Left kidney (tissue), 2 donors: ENCODE results near the gene ZNF277. TPM values are rescaled to one million over a fixed set of nuclear protein-coding genes. Genes with fewer than 3 reads are reported as not detected.
A peak's percentile ranks its signal among the peaks of the same experiment; 100 is the strongest.

Source experiments
- DNase-seq: peaks from one replicate; pipeline ENCODE4 v3.0.0-alpha.2; 2013
- polyA plus RNA-seq: library from polyadenylated mRNA; unstranded; fragments of 120-200 nt; gene quantifications from one replicate; pipeline ENCODE4 v1.2.1, GENCODE V29; 2013; ENCODE audit not compliant: insufficient read length

The ZNF277 gene
- polyA plus RNA-seq, 1 donor: 42.6 TPM

GRCh38 chr7:112183266-112183665, 23.2 kb upstream of the ZNF277 start:
- no peak for DNase-seq

GRCh38 chr7:112184455-112184854, 22.0 kb upstream of the ZNF277 start:
- no peak for DNase-seq

GRCh38 chr7:112185005-112185834, 21.3 kb upstream of the ZNF277 start:
- no peak for DNase-seq

GRCh38 chr7:112186300-112186699, 20.2 kb upstream of the ZNF277 start:
- DNase-seq: no peak

GRCh38 chr7:112188257-112188656, 18.2 kb upstream of the ZNF277 start:
- DNase-seq: no peak

GRCh38 chr7:112189691-112190090, 16.8 kb upstream of the ZNF277 start:
- no peak for DNase-seq

GRCh38 chr7:112190120-112190519, 16.4 kb upstream of the ZNF277 start:
- DNase-seq: no peak

GRCh38 chr7:112192236-112193154, 14.0 kb upstream of the ZNF277 start:
- no peak for DNase-seq

- DNase-seq: no peak
Observed at GRCh38 chr7:112193915-112194502, 12.5 kb upstream of the ZNF277 start.

- no peak for DNase-seq
Observed at GRCh38 chr7:112195717-112196116, 10.8 kb upstream of the ZNF277 start.

GRCh38 chr7:112197322-112197721, 9.2 kb upstream of the ZNF277 start:
- no peak for DNase-seq

GRCh38 chr7:112199035-112199655, 7.3 kb upstream of the ZNF277 start:
- no peak for DNase-seq

GRCh38 chr7:112199672-112200071, 6.8 kb upstream of the ZNF277 start:
- DNase-seq: no peak

- no peak for DNase-seq
Observed at GRCh38 chr7:112201411-112201810, 5.1 kb upstream of the ZNF277 start.

GRCh38 chr7:112201839-112202238, 4.7 kb upstream of the ZNF277 start:
- no peak for DNase-seq

- DNase-seq: no peak
Observed at GRCh38 chr7:112202816-112203215, 3.7 kb upstream of the ZNF277 start.

GRCh38 chr7:112203365-112203739, 3.1 kb upstream of the ZNF277 start:
- no peak for DNase-seq

GRCh38 chr7:112204499-112205342, 1.8 kb upstream of the ZNF277 start:
- DNase-seq: peak; percentile 39

- peak; percentile 64 for DNase-seq
Observed at GRCh38 chr7:112205343-112206237, 905 bp upstream of the ZNF277 start.

GRCh38 chr7:112206991-112207592, 597 bp downstream of the ZNF277 start:
- DNase-seq: no peak
